Head of caudate nucleus (tissue), 42 donors: ENCODE results near the gene PRSS56.
A peak's percentile ranks its signal among the peaks of the same experiment; 100 is the strongest.

Experiments
- DNase-seq, 42 donors: peaks; one replicate each; pipeline versions ENCODE4 v3.0.0 to v3.0.0-alpha.2; 2020 to 2021; ENCODE audit warnings: mixed read lengths in 7 of 42
- intact Hi-C: fragments of 100-400 bp; cut with DNase I; formaldehyde crosslinking; loops from one replicate; pipeline ENCODE4 v1.15.0; 2022

PRSS56 gene

DNA sequence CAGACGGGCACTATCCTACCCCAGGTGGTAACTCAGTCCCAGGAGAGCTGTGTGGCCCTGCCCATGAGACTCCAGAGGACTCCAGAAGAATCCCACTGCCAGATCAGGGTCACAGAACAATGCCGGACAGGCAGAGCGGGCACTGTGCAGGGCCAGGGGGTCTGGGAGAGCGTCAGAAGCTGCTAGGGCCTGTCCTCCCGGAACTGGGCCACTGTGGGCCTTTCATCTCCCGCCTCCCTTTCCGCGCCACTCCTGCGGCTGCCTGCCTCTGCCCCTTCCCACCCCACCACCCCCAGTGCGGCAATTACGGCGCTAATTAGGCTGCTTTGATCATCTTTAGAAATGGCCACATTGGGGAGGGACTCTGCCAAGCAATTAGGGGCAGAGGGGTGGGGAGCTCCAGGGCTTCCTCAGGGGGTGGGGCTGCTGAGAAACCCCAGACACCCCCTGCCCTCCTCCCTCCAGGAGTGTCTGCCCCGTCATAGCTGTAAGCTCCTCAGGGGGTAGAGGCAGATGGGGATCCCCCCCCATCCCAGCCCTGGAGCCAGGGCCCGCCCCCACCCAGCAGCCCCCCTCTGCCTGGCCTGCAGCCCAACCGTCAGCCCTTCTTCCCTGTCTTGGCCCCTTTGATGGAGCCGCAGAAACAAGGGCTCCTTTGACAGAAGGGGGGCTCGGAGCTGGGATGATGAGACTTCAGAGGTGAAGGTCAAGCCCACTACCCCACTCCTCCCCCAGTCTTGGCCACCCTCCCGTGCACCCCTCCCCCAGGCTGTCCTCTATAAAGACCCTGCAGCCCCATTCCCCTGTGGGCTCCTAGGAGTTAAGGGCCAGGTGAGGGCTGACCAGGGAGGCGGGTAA is at the start of gene PRSS56:
PRSS56 (plus strand) TSS at position 808 of the 858 bp plus-strand sequence. CDS start 211 bp downstream, outside the sequence.
- DNase-seq = no peak
- intact Hi-C loops = loop anchor here (2.0 to 10.0 kb wide), 2 partner anchors 73 to 615 kb away; no protein-coding TSS in a partner anchor

GRCh38 chr2:232473467-232473890 is 46.7 kb upstream of the PRSS56 start:
- intact Hi-C loops = no loop called here
- DNase-seq = peak in 1 of 42 donors; percentile 8

GRCh38 chr2:232476045-232476444 is 44.1 kb upstream of the PRSS56 start:
- intact Hi-C loops = no loop called here
- DNase-seq = no peak

- intact Hi-C loops = no loop called here
- no peak for DNase-seq
Measured at GRCh38 chr2:232476791-232477190, 43.4 kb upstream of the PRSS56 start.

GRCh38 chr2:232477751-232478510 is 42.3 kb upstream of the PRSS56 start:
- intact Hi-C loops = no loop called here
- no peak for DNase-seq

- DNase-seq = no peak
- intact Hi-C loops = no loop called here
Measured at GRCh38 chr2:232478571-232479340, 41.4 kb upstream of the PRSS56 start.

- no peak for DNase-seq
- intact Hi-C loops = no loop called here
Measured at GRCh38 chr2:232479341-232480200, 40.6 kb upstream of the PRSS56 start.

DNA sequence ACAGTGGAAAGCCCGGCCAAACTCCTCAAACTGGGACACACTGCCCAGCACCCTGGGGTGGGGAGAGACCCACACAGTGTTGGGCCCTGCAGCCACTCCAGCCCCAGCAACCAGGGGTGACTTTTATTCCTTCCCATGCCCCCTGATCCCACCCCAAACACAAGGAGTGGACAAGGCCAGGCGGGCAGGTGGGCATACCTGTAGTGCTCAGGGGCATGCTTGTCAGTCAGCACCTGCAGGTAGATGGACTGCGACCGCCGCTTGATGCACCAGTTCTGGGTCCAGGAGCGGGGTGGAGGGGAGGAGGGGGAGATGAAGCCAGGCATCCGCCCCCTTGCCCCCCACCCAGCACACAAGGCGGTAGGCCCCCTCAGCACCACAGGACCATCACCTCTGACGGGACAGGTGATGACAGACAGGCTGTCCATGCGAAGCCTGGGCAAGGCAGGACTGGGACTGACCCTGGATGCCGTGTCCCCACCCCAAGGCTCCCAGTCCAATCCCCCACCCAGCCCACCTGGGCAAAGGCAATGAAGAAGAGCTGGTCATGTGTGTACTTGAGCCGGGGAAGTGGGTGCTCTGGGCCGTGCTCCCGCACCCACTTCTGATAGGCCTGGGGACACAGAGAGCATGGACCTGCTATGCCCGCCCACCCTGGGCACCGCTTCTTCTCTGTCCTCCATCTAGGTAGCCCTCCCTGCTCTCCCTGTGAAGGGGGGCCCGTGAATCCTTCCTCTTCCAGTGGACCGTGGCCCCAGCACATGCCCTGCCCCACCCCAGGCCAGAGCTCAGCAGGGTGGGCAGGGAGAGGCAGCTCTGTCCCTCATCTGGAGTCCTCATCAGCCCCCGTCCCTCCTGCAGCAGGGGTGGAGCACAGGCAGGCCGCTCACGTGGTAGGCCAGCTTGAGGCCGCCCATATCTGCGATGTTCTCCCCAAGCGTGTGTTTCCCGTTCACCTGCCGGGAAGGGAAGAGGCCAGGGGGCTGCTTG is 39.7 kb upstream of the PRSS56 start:
- no peak for DNase-seq
- intact Hi-C loops = no loop called here

GRCh38 chr2:232481322-232482140 is 38.7 kb upstream of the PRSS56 start:
- peak in 1 of 42 donors; percentile 0 for DNase-seq

DNA sequence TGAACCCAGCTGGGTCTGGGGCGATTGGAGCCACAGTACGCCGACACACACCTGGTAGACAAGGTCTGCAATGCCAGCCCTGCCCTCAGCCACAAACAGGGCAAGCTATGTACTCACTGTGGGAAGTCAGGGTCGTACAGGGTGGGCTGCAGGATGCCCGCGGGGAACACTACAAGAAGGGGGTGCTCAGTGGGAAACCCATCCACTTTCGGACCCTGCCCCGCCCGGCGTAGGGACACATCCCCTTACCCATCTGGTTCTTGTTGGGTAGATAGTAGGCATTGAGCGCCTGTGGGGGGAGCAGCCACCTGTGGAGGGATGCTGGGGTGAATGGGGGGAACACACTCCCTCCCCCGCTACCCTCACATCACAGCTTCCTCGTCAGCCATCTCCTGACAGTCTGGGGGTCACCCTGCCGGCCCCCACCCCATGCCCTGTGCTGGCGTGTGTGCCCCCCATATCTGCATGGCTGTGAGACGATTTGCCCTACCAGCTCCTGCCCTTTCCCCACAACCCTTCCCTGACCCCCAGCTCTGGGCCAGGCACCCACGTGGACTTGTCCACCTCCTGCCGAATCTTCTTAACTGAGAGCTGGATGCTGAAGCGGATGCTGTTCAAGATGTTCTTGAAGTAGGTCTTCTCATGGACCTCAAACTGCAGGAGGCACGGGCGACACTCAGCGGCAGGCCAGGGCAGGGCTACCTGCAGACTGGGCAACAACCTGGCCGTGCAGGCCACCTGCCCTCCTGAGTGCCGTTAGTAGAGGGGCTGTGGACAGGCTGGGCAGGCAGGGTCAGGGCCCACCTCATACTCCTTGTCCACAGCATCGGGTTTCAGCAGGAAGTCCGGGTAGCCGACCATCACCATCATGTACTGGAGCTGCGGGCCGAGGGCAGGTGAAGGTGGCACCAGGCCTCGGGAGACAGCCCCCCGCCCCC is 37.6 kb upstream of the PRSS56 start:
- intact Hi-C loops = no loop called here

More at GRCh38 chr2:232481322-232482140, 38.7 kb upstream of the PRSS56 start:
- intact Hi-C loops = no loop called here

DNA sequence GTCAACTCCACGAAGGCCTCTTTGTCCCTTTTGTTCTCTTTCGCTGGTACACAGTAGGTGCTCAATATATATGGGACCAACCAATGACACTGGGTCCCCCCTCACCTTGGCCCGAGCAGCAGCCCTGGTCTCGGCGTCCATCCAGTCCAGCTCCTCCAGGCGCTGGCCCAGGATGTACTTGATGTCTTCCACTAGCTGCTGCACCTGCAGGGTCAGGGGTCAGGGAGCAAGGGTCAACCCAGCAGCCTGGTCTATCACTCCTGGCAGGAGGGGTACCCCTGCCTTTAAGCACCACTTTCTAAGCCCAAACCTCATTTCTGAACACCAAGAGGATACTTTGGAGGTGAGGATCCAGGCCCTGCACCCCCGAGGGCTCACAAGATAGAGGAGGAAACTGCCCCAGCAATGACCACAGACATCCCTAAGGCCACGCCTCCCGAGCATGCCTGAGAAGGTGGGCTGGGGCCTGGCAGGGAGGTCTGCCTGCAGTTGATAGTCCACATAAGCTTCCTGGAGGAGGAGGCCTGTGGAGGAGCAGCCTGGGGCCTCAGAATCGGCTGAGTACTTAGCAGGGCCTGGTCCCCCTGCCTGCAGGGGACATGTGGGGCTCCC is 36.8 kb upstream of the PRSS56 start:
- DNase-seq = no peak
- intact Hi-C loops = no loop called here

More for the DNA sequence above, 37.6 kb upstream of the PRSS56 start:
- DNase-seq = peak in 1 of 42 donors; percentile 1

DNA sequence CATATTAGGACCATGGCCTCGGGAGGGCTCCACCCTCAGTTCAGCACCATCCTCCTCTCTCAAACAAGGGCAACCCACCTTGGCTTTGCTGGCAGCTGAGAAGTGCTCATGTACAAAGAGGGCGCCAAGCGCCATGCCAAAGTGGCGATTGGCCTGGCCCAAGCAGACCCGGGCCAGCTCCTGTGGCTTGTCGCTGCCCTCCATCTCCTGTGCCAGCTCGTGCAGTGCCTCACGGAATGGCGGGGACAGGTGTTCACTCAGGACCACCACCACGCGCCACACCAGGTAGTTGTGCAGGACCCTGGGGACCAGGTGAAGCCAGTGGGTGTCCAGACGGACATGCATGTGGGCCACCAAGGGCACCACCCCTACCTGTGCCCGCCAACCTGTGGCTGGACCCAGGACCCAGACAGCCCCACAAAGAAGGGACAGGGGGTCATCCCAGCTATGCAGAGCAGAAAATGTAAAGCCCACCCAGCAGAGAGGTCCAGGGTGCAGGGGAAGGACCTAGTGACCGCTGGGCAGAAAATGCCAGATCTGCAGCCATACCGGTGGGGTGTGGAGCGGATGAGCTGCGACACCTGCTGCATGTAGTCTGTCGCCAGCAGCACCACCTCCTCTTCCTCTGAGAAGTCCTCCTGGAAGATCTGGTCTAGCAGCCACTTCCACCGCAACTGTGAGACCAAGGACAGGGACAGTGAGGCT is 36.1 kb upstream of the PRSS56 start:
- DNase-seq = no peak

GRCh38 chr2:232484628-232485347 is 35.4 kb upstream of the PRSS56 start:
- no peak for DNase-seq
- intact Hi-C loops = no loop called here

More for the DNA sequence above, 36.1 kb upstream of the PRSS56 start:
- intact Hi-C loops = no loop called here
